ENCODE results near the gene ARHGEF28.

DNA sequence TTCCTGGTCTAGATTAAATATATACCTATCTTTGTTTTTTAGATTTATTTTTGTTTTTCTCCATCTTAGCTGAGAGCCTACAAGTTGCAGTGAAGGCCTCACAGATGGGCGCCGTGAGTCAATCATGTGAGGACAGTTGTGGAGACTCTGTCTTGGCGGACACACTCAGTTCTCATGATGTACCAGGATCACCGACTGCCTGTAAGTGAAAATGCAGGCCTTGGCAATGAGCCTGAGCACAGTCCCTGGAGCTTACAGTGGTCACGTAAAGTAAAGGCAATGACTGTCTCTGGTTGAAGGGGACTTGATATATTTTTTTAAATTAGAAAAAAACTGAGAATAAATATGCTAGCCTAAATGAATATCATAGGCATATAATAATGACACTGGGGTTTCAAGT is 271.9 kb downstream of the ARHGEF28 start:
- no peak for TF ChIP-seq EZH2phosphoT487 (IDR thresholded peaks at IDR 0.05; ENCODE audit: borderline replicate concordance)
- TF ChIP-seq, protein P1, sequence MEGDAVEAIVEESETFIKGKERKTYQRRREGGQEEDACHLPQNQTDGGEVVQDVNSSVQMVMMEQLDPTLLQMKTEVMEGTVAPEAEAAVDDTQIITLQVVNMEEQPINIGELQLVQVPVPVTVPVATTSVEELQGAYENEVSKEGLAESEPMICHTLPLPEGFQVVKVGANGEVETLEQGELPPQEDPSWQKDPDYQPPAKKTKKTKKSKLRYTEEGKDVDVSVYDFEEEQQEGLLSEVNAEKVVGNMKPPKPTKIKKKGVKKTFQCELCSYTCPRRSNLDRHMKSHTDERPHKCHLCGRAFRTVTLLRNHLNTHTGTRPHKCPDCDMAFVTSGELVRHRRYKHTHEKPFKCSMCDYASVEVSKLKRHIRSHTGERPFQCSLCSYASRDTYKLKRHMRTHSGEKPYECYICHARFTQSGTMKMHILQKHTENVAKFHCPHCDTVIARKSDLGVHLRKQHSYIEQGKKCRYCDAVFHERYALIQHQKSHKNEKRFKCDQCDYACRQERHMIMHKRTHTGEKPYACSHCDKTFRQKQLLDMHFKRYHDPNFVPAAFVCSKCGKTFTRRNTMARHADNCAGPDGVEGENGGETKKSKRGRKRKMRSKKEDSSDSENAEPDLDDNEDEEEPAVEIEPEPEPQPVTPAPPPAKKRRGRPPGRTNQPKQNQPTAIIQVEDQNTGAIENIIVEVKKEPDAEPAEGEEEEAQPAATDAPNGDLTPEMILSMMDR (conservative IDR thresholded peaks at IDR 0.05; ENCODE audit: low read length) = no peak

All from Loucy (cell line).